Kidney epithelial cell (primary cell): Measurements from ENCODE around the gene RMC1. TPM values are rescaled to one million over a fixed set of nuclear protein-coding genes. Genes with fewer than 3 reads are reported as not detected.

Experiments used
- DNase-seq: peaks from one replicate; pipeline ENCODE4 v3.0.0-alpha.2; 2010; ENCODE audit warnings: low read depth
- H3K27me3 ChIP-seq: 2 replicates; pipeline ENCODE4 v1.6.0; 2011; ENCODE audit warnings: low read length; ENCODE audit not compliant: control insufficient read depth, insufficient read depth
- H3K36me3 ChIP-seq: 2 replicates; pipeline ENCODE4 v1.5.1; 2011; ENCODE audit warnings: low read length; ENCODE audit not compliant: control insufficient read depth, insufficient read depth
- H3K4me3 ChIP-seq: 2 replicates; pipeline ENCODE4 v1.5.1; 2011; ENCODE audit warnings: low read depth, mild to moderate bottlenecking, control low read depth, low read length
- CTCF ChIP-seq: IDR thresholded peaks from 2 replicates; pipeline ENCODE4 v1.5.1; 2011; ENCODE audit warnings: mild to moderate bottlenecking, moderate library complexity, low read length, control low read depth, inconsistent platforms; ENCODE audit not compliant: insufficient read depth, poor library complexity, severe bottlenecking
- total RNA-seq: library from RNA; depleted of rRNA; stranded (reverse); fragments of >200 nt; gene quantifications from 2 replicates; pipeline ENCODE4 v1.2.3, GENCODE V29; 2015

The RMC1 gene
- total RNA-seq, 1 donor from 2014 or later: 32.8 TPM

- Histone ChIP-seq H3K4me3 (no peak overlapping the region), H3K27me3 (no peaks in the 10 kb centered on the region), H3K36me3 (peaks cover 9% of the 10 kb centered on the region)
- no peak for DNase-seq
- no peak for TF ChIP-seq CTCF
These were observed 28.6 kb downstream of the RMC1 start for GRCh38 chr18:23531912-23532311.

- Histone ChIP-seq H3K36me3 (peaks cover 9% of the 10 kb centered on the region), H3K27me3 (no peaks in the 10 kb centered on the region), H3K4me3 (no peak overlapping the region)
- TF ChIP-seq CTCF: no peak
- DNase-seq: no peak
These were observed 29.5 kb downstream of the RMC1 start for GRCh38 chr18:23532848-23533247.

- DNase-seq: no peak
- peaks cover 9% of the 10 kb centered on the region for H3K36me3 ChIP-seq
These were observed 31.0 kb downstream of the RMC1 start for GRCh38 chr18:23534276-23534675.

GRCh38 chr18:23536204-23536603 is 32.9 kb downstream of the RMC1 start:
- no peak for DNase-seq
- no peak for TF ChIP-seq CTCF
- Histone ChIP-seq H3K27me3 (no peaks in the 10 kb centered on the region), H3K36me3 (peaks cover 10% of the 10 kb centered on the region), H3K4me3 (no peak overlapping the region)

More at GRCh38 chr18:23534276-23534675, 31.0 kb downstream of the RMC1 start:
- Histone ChIP-seq H3K27me3 (no peaks in the 10 kb centered on the region), H3K4me3 (no peak overlapping the region)
- TF ChIP-seq CTCF: no peak

- no peak for TF ChIP-seq CTCF
- Histone ChIP-seq H3K4me3 (no peak overlapping the region), H3K27me3 (no peaks in the 10 kb centered on the region), H3K36me3 (peaks cover 7% of the 10 kb centered on the region)
- no peak for DNase-seq
These were observed 34.0 kb downstream of the RMC1 start for GRCh38 chr18:23537274-23537673.

- no peak for DNase-seq
- Histone ChIP-seq H3K36me3 (peaks cover 8% of the 10 kb centered on the region), H3K4me3 (no peak overlapping the region), H3K27me3 (no peaks in the 10 kb centered on the region)
- TF ChIP-seq CTCF: no peak
These were observed 34.7 kb downstream of the RMC1 start for GRCh38 chr18:23538001-23538400.
